NCI-H1436 treated with DMSO at 0.1 percent for 48 hours (cell line): ENCODE data around the gene IRF3.

Experiments
- DNase-seq: peaks from one replicate; lab custom pipeline; 2025; lab: John Stamatoyannopoulos, UW

Gene IRF3

DNA sequence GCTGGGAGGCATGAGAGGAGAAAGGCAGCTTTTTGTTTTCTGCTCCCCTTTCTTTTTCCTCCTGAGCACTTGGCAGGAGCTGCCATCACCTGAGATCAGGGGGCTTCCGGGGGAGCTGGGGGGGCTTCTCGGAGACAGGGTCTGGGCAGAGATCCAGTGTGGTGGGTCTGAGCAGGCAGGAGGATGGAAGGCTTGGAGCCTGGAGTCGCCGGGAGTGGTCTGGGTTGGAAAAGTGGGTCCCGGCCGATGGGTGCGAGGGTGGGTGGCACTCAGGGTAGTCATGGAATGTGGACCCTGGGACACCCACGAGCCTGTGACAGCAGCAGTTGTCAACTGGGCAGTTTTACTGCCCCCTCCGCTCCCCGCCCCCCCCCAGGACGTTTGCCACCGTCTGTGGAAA is 21.5 kb upstream of the IRF3 start:
- DNase-seq: no peak

GRCh38 chr19:49686503-49687088 is 20.9 kb upstream of the IRF3 start:
- DNase-seq: no peak

DNA sequence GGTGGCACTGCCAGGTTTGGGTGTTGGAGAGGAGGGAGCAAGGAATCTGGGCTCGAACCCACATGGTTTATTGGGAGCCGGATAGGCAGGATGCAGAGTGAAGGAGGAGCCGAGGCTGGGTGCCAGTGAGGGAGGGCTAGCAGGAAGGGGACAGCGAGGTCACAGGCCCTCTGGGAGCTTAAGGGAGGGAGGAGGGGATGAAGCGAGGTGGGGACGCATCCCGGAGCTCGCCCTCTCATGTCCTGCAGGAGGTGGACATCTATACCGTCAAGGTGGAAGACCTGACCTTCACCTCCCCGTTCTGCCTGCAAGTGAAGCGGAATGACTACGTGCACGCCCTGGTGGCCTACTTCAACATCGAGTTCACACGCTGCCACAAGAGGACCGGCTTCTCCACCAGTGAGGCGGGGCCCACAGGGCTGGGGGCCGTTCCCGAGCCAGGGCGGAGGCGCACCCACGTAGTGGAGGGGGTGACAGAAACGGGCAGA is 20.2 kb upstream of the IRF3 start:
- DNase-seq: no peak

- no peak for DNase-seq
Observed at GRCh38 chr19:49684983-49685553, 19.4 kb upstream of the IRF3 start.

DNA sequence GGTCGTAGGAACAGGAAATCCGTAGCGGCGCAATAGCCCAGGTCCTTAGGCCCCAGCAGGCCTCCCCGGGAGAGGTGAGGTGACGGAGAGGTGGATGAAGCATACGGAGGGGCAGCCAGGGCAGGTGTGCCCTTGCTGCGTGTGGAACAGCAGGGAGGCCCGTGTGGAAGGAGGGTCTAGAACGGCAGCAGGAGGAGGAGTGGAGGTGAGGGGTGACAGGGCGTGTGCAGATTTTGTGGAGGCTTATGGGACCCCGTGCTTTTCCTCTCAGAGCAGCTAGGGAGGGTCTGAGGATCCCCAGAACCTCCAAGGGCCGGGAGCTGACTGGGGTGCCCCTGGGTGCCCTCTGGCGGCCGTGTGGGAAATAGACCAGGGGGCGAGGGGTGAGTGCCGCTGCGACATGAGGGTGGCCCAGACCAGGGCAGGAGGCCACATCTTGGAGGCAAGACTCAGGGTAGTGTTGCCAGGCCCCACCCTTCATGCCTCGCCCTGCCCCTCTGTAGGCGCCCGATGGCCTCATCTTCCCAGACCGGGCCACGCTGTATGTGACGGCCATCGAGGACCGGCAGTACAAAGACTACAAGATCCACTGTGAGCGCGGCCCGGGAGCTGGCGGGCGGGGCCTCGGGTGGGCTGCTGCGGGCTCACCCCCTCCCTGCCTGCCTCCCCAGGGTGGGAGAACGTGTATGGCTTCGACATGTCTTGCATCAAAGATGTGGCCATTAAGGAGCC is 18.8 kb upstream of the IRF3 start:
- no peak for DNase-seq

- DNase-seq: no peak
Observed at GRCh38 chr19:49683814-49684250, 18.2 kb upstream of the IRF3 start.

DNA sequence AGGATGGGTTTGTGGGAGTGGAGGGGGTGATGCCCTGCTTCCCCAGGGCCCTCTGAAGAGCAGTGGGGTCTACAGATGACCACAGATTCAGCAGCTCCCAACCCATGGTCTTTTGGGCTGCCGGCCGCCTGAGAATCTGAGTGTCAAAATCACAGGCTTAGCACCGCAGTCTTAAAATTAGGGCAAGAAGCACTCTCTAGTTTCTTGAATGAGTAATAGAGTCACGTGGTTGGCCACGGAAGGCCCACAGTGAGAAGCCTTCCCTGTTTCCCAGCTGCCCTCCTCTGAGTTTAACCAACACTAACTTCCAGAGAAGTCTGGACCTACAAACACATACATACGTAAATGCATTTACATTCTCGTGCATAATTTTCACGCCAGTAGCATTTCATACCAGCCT is 16.6 kb upstream of the IRF3 start:
- no peak for DNase-seq

DNA sequence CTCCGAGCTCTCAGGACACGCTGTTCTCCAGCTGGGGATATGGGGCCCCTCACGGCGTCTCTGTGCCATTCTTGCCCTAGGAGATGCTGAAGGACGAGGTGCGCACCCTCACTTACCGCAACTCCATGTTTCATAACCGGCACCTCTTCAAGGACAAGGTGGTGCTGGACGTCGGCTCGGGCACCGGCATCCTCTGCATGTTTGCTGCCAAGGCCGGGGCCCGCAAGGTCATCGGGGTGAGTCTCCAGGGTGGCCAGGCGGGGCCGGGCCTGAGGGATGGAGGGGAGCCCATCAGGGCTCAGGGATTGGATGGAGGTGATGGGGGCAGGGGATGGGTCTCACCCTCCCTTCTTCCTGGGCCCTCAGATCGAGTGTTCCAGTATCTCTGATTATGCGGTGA is 16.2 kb upstream of the IRF3 start:
- no peak for DNase-seq

- DNase-seq: no peak
Observed at GRCh38 chr19:49680421-49681351, 15.0 kb upstream of the IRF3 start.

GRCh38 chr19:49679771-49680413 is 14.2 kb upstream of the IRF3 start:
- no peak for DNase-seq

DNA sequence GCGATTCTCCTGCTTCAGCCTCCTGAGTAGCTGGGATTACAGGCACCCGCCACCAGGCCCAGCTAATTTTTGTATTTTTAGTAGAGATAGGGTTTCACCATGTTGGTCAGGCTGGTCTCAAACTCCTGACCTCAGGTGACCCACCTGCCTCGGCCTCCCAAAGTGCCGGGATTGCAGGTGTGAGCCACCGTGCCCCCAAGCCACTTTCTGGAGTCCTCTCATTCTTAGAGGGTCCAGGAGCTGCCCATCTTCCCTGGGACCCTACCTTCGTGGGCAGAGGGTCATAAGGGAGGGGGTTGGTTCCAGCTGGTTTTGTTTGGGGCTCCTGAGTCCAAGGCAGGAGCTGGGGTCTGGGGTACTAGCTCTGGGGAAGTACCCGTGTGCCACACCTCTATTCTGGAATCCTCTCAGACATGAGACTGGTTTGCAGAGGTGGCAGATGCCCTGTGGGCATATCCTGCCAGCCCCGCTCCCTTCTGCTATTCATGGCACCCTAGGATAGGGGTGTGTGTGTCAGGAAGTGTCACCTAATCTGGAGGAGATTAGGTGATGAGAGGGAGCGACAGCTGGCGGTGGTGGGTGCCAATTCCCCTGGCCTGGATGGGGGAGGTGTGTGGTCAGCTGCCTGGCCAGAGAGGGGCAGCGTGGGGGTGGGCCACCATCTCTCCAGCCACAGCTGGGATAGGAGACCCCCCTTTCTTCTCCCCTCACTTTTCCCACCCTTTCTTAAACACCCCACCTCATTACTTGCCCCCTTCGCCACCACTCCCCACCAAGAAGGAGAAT is 13.5 kb upstream of the IRF3 start:
- no peak for DNase-seq

DNA sequence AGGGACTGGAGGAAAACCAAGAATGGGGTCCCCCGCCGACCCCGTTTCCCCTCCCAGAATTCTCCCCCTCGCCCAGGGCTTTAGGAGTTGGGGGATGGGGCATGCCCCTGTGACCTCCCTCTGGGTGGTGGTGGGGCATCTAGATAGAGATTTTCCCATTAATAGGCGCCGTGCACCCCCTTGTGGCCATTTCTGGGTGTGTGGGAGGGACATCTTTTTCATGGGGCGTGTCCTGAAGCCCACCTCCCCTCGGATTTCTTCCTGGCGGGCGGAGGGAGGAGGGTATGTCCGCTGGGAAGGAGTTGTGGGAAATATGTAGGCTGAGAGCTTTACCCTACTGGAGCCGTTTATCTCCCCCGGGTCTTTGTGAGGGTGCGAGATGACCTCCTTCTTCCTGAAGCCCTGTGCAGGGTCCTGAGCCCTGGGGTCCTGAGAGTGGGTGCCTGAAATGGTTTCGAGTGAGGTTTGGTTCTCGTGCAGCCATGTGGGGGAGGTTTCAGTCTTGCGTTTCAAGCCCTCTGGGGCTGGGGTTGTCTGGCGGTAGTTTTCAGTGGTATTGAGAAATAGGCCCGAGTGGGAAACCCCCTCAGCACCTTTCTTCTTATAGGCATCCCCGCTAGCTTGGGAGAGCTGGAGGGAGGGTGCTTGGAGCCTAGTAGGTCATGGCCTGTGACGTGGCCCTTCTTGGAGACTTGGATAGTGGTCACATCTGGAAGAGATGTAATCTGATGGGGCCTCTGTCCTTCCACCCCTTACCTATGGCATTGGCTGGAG is 12.4 kb upstream of the IRF3 start:
- no peak for DNase-seq

DNA sequence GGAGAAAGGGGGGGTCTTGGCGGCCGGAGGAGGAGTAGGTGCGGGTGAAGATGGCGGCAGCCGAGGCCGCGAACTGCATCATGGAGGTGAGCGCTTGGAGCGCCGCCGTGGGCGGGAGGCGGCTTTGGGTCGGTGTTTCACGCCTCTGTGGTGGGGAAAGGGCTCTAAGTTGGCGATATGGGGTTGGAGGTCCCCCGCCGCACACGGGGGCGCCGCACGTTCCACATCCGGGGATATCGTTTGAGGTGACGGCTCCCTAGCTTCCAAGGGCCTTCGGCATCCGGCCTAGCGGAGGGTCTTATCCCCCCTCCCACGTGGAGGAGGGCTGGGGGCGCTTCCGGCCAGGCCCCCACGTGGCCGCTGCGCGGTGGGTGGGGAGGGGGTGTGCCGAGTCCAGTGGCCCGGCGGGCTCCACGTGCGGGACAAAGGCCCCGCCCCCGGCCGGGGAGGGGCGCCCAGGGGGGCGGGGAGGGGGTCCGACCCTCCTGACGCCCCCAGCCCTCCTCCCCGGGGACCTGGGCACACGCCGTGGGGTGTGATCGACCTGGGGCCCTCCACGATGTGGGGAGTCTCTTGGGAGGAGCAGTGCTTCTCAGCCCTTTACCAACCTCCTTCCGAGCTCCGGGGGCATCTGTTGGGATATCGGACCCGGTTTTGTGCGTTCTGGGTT is 11.7 kb upstream of the IRF3 start, which contains the start of gene PRMT1:
Gene PRMT1 (plus strand): TSS at position 41 of the 670 bp plus-strand sequence. CDS start 10 bp downstream, at position 51.
- no peak for DNase-seq

- peak; percentile 100 for DNase-seq
Observed at GRCh38 chr19:49676784-49677230, 11.2 kb upstream of the IRF3 start.

DNA sequence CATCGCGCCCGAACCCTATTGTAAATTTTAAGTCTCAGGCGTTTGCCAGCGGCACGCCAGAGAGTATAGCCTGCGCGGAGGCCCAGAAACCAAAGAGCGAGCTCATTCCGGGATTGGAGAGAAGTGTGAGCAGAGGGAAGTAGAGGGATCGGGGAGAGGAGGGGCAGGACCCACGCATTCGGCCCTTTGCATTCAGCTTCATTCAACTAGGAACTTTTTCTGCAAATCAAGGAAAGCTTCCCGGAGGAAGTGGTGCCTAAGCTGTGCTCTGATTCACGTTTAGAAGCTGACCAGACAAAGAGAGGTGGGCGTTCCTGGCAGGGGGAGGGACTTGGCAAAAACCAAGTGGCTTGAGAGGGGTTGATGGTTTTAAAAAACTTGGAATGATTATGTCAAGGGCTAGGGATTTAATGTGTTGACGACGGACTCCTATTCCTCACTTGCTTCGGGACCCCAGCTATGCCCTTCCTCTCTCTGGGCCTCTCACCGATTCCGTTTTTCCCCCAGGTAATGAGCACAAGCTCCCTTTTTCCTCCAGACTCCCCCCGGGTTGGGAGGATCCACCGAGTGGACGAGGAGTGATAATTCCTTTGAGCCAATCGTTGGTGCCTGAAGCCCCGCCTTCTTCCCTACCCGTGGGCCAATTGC is 10.6 kb upstream of the IRF3 start:
- no peak for DNase-seq

DNA sequence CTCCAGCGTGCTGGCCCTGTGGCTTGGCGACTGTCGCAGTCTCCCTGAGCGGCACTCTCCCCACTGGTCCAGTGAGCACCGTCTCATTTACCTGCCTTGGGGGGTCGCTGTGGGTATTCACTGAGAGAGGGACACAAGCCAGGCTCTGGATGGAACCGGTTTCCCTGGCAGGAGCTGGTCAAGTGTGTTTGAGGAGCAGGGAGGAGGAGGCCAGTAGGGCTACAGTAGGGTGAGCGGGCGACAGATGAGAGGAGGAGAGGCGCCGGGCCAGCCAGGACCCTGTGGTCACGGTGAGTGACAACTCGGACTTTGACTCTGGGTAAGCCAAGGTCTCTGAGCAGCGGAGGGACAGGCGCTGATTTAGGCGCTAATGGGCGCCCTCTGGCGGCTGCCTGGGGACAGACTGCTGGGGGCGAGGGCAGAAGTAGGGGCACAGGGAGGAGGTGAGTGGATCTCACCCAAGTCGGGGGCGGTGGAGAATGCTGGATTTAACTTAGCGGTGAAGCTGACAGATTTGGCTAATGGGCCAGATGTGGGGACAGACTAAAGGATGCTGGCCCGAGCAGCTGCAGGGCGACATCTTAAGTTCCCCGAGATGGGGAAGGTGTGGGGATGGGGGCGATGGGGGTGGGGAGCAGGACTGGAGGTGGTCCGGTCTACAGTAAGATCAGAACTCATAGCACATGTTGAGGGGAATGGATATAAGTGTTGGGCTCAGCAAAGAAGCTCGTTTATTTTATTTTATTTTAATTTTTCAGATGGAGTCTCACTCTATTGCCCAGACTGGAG is 6.7 kb upstream of the IRF3 start:
- DNase-seq: no peak

GRCh38 chr19:49669516-49669915 is 3.9 kb upstream of the IRF3 start:
- DNase-seq: no peak

GRCh38 chr19:49667473-49667872 is 1.8 kb upstream of the IRF3 start:
- DNase-seq: no peak
